Upper lobe of right lung (tissue), 1 donor: ENCODE results near the gene BTBD18. TPM values are rescaled to one million over a fixed set of nuclear protein-coding genes. Genes with fewer than 3 reads are reported as not detected.
A peak's percentile ranks its signal among the peaks of the same experiment; 100 is the strongest.

Source experiments
- ATAC-seq: fragments of 200-7000 bp; cut with Tn5 transposase; one replicate; pipeline ENCODE4 v1.9.1; 2020; ENCODE audit warnings: mild to moderate bottlenecking, moderate library complexity
- DNase-seq: peaks from one replicate; pipeline ENCODE4 v3.0.0-alpha.2; 2020
- H3K27ac ChIP-seq: fragments of 200-600 bp; one replicate; pipeline ENCODE4 v1.8.0; 2022
- H3K27me3 ChIP-seq: fragments of 200-600 bp; one replicate; pipeline ENCODE4 v1.8.0; 2022; ENCODE audit warnings: mild to moderate bottlenecking
- H3K36me3 ChIP-seq: fragments of 200-600 bp; one replicate; pipeline ENCODE4 v1.8.0; 2022
- H3K4me1 ChIP-seq: fragments of 200-600 bp; one replicate; pipeline ENCODE4 v1.8.0; 2022
- H3K4me3 ChIP-seq: fragments of 200-600 bp; one replicate; pipeline ENCODE4 v1.8.0; 2022; ENCODE audit warnings: mild to moderate bottlenecking
- H3K9me3 ChIP-seq: fragments of 200-600 bp; one replicate; pipeline ENCODE4 v1.8.0; 2022
- intact Hi-C: fragments of 100-400 bp; cut with DNase I; formaldehyde crosslinking; loops from one replicate; pipeline ENCODE4 v1.11.0; 2022
- total RNA-seq: library from RNA; stranded (reverse); fragmentation: NEBNext Ultra II Directional; extraction: Animal tissue kit (Norgen Biotek cat#: 25700); gene quantifications from one replicate; pipeline ENCODE4 v1.2.1, GENCODE V29; 2021
- TF ChIP-seq, protein P1 (sequence below): fragments of 200-600 bp; IDR thresholded peaks from one replicate; pipeline ENCODE4 v1.8.0; 2022; ENCODE audit warnings: antibody characterized with exemption
- donor health status: DM: no; HTN: yes; CAD: no; lungs with severe emphysema.

The BTBD18 gene
- total RNA-seq, 1 donor from 2014 or later: not detected

DNA sequence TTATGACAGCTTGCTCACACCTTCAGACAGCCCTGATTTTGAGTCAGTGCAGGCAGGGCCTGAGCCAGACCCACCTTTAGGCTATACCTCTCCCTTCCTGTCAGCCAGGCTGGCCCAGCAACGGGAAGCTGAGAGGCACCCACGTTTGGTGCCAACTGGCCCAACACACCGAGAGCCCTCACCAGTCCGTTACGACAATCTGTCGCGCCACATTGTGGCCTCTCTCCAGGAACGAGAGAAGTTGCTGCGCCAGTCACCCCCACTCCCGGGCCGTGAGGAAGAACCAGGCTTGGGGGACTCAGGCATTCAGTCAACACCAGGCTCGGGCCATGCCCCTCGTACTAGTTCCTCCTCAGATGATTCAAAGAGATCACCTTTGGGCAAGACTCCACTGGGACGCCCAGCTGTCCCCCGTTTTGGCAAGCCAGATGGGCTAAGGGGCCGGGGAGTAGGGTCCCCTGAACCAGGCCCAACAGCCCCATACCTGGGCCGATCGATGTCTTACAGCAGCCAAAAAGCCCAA, 52.7 kb downstream of the BTBD18 start:
- Histone ChIP-seq H3K36me3 (peaks cover 92% of the 10 kb centered on the region), H3K27me3 (no peaks in the 10 kb centered on the region), H3K4me1 (no peaks in the 10 kb centered on the region), H3K9me3 (no peaks in the 10 kb centered on the region), H3K27ac (no peak overlapping the region), H3K4me3 (no peak overlapping the region)
- DNase-seq: no peak
- intact Hi-C loops: no loop called here
- TF ChIP-seq, protein P1, sequence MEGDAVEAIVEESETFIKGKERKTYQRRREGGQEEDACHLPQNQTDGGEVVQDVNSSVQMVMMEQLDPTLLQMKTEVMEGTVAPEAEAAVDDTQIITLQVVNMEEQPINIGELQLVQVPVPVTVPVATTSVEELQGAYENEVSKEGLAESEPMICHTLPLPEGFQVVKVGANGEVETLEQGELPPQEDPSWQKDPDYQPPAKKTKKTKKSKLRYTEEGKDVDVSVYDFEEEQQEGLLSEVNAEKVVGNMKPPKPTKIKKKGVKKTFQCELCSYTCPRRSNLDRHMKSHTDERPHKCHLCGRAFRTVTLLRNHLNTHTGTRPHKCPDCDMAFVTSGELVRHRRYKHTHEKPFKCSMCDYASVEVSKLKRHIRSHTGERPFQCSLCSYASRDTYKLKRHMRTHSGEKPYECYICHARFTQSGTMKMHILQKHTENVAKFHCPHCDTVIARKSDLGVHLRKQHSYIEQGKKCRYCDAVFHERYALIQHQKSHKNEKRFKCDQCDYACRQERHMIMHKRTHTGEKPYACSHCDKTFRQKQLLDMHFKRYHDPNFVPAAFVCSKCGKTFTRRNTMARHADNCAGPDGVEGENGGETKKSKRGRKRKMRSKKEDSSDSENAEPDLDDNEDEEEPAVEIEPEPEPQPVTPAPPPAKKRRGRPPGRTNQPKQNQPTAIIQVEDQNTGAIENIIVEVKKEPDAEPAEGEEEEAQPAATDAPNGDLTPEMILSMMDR: no peak
- ATAC-seq: peak; percentile 15

Other genes with a start within 250 kb of the BTBD18 start
- gene SLC43A1, start 236.1 kb downstream of the BTBD18 start, total RNA-seq: 12.4 TPM
- gene TIMM10, start 221.1 kb downstream of the BTBD18 start, total RNA-seq: 34.7 TPM
- not detected for gene SMTNL1, start 214.2 kb downstream of the BTBD18 start, total RNA-seq
- gene UBE2L6, start 184.1 kb downstream of the BTBD18 start, total RNA-seq: 120 TPM
- gene SERPING1, start 154.1 kb downstream of the BTBD18 start, total RNA-seq: 490 TPM
- gene YPEL4, start 101.9 kb downstream of the BTBD18 start, total RNA-seq: 6.9 TPM
- 11.7 TPM for gene CLP1, start 94.1 kb downstream of the BTBD18 start, total RNA-seq
- gene ZDHHC5, start 83.7 kb downstream of the BTBD18 start, total RNA-seq: 79.8 TPM
- 9.6 TPM for gene MED19, start 39.6 kb downstream of the BTBD18 start, total RNA-seq
- gene TMX2, start 39.2 kb downstream of the BTBD18 start, total RNA-seq: 70.4 TPM
- 103 TPM for gene SELENOH, start 10.3 kb downstream of the BTBD18 start, total RNA-seq
- 245 TPM for gene CTNND1, start 10.0 kb upstream of the BTBD18 start, total RNA-seq